ENCODE measurements around the gene PRR23C.

The PRR23C gene

DNA sequence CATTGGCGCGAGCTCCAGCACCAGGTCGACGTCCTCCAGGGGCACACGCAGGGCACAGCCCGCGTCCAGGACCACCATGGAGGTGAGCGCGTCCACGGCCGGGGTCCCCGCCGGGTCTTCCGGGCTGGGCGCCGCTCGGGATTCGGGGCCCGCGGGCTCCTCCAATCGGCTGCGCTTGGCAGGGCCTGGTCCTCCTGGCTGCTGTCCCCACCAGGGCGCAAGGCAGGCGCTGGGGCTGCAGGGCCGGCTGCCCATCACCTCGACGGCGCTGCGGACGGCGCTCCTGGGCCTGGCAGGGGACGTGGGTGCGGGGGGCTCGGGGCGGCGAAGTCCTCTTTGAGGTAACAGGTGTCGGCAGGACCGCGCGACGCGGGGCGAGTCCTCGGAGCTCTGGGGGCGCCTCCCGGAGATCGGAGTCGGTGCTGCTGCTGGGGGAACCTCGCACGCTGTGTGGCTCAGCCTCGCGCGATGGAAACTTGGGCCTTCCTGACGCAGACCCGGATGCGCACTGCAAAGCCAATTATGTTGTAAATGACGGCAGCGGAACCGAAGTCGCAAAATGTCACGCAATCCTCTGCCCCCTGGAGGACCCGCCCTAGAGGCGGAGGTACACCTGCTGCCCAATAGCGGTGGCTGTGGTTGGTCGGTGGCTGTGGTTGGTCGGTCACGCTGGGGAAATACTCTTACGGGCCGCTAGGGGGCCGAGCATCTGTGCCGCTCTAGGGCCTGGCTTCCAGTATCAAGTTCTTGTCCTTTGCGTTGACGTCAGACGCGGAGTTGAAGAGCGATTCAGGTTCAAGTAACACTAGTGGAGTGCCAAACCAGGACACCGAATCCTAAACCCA is at the start of gene PRR23C:
Gene PRR23C, minus strand, starts transcription at position 527 of the 845 bp plus-strand sequence. Its CDS starts 272 bp downstream, at position 255.
- no peaks in the 10 kb centered on the region for H3K27me3 ChIP-seq (ENCODE audit: control insufficient read depth, insufficient read depth, low read length)
- no peak within 1 kb of the TSS for H3K4me3 ChIP-seq (ENCODE audit: low read length)
- H3K27ac ChIP-seq (ENCODE audit: low read length) = no peak within 1 kb of the TSS
- no peaks in the 10 kb centered on the region for H3K4me1 ChIP-seq (ENCODE audit: control insufficient read depth, insufficient read depth, low read length)
- DNase-seq (ENCODE audit: low read depth, low spot score) = no peak
- no CpG with 5 or more reads among the region's 77 CpGs for WGBS (ENCODE audit: insufficient coverage, insufficient read length)
- no peaks in the 10 kb centered on the region for H3K9me3 ChIP-seq (ENCODE audit: control insufficient read depth, insufficient read depth, low read length)
- H3K36me3 ChIP-seq (ENCODE audit: control insufficient read depth, insufficient read depth, low read length) = no peaks in the 10 kb centered on the region

DNA sequence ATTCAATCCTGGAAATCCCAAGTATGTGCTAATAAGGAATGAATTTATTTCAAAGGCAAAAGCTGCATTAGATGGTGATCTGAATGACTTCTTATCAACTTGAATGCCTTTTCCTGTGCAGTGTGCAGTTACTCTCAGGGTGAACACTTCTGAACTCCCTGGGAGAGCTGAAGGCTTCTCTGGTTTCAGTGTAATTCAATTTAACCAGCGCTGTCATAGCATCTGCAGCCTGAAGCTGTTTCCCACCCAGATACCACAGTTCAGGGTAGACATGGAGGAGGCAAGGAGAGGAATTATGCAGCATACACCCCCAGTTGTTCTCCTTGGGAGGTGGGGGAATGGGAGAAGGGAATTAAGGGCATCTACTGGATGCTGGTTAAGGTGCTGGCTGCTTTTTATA is 49.1 kb upstream of the PRR23C start:
- Histone ChIP-seq H3K27ac (ENCODE audit: low read length) (no peak overlapping the region), H3K9me3 (ENCODE audit: control insufficient read depth, insufficient read depth, low read length) (no peaks in the 10 kb centered on the region), H3K4me1 (ENCODE audit: control insufficient read depth, insufficient read depth, low read length) (no peaks in the 10 kb centered on the region), H3K4me3 (ENCODE audit: low read length) (no peak overlapping the region), H3K36me3 (ENCODE audit: control insufficient read depth, insufficient read depth, low read length) (no peaks in the 10 kb centered on the region), H3K27me3 (ENCODE audit: control insufficient read depth, insufficient read depth, low read length) (no peaks in the 10 kb centered on the region)
- DNase-seq (ENCODE audit: low read depth, low spot score) = no peak
- no CpG with 5 or more reads among the region's 1 CpG for WGBS (ENCODE audit: insufficient coverage, insufficient read length)

DNA sequence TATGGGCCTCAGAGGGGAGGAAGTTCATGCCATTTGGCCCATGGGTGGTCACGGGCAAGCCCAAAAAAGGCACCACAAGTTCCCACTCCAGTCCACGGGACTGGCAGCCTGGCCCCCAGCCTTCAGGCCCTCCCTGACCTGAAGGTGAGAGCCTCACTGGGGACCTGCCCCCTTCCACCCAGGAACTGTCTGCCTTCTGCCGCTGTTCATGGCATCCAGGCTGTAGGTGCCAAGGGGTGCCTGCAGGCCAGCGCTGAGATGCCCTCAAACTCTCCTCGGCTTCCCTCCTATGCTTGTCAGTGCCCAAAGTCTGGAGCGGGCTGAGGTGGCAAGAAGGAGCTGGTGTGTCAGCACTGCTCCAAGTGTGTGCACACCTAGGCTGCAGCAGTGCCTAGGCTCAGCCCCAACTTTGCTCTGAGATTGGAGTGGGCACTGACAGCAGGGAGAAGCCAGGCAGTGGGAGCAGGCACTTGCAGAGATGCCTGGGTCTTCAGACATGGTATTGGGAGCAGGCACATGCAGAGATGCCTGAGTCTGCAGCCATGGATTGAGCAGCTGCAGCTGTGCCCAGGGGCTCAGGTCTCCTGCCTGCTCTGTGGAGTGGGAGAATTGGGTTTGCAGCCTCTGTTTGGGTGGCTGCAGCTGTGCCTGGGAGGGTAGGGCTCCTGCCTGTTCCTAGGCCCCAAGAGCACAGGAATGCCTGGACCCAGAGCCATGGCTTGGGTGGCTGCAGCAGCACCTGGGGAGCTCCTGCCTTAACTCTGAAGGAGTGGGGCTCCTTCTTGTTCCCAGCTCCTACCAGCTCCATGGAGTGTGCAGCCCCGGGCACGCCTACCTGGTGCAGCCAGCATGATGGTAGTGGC is 44.0 kb upstream of the PRR23C start:
- WGBS (ENCODE audit: insufficient coverage, insufficient read length) = no CpG with 5 or more reads among the region's 8 CpGs
- no peak for DNase-seq (ENCODE audit: low read depth, low spot score)
- H3K9me3 ChIP-seq (ENCODE audit: control insufficient read depth, insufficient read depth, low read length) = no peaks in the 10 kb centered on the region

DNA sequence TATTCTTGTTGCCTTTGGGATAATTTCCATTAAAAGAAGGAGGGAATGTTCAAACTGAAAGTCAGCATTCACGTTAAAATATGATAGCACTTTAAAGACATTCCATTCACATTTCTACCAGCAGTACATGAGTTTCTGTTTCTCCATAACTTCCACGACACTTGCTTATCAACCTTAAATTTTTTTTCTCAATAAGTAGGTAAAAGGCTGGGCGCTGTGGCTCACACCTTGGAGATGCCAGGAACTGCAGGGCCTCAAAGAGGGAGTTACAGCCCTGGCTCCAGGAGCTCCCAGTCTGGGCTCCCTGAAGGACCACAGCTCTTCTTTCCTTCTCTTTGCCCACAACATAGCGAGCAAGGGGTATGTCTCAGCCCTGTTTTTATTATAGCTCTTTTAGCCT is 42.9 kb upstream of the PRR23C start:
- no peak for DNase-seq (ENCODE audit: low read depth, low spot score)
- no peaks in the 10 kb centered on the region for H3K36me3 ChIP-seq (ENCODE audit: control insufficient read depth, insufficient read depth, low read length)
- no peaks in the 10 kb centered on the region for H3K9me3 ChIP-seq (ENCODE audit: control insufficient read depth, insufficient read depth, low read length)
- H3K4me3 ChIP-seq (ENCODE audit: low read length) = no peak overlapping the region
- no CpG with 5 or more reads among the region's 4 CpGs for WGBS (ENCODE audit: insufficient coverage, insufficient read length)
- no peak overlapping the region for H3K27ac ChIP-seq (ENCODE audit: low read length)
- no peaks in the 10 kb centered on the region for H3K27me3 ChIP-seq (ENCODE audit: control insufficient read depth, insufficient read depth, low read length)
- H3K4me1 ChIP-seq (ENCODE audit: control insufficient read depth, insufficient read depth, low read length) = no peaks in the 10 kb centered on the region

More for the DNA sequence above, 44.0 kb upstream of the PRR23C start:
- Histone ChIP-seq H3K36me3 (ENCODE audit: control insufficient read depth, insufficient read depth, low read length) (no peaks in the 10 kb centered on the region), H3K27ac (ENCODE audit: low read length) (no peak overlapping the region), H3K4me1 (ENCODE audit: control insufficient read depth, insufficient read depth, low read length) (no peaks in the 10 kb centered on the region), H3K27me3 (ENCODE audit: control insufficient read depth, insufficient read depth, low read length) (no peaks in the 10 kb centered on the region), H3K4me3 (ENCODE audit: low read length) (no peak overlapping the region)

DNA sequence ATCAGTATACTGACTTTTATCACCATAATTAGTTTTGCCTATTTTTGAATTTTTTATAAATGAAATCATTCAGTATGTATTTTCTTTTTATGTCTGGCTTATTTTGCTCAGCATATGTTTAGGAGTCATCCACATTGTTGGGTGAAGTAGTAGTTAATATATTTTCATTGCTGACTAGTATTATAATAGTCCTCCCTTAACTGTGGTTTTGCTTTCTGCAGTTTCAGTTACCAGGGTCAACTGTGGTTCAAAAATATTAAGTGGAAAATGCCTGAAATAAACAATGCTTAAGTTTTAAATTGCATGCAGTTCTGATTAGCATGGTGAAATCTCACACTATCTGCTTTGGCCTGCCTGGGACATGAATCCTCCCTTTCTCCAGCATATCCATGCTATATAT is 39.5 kb upstream of the PRR23C start:
- Histone ChIP-seq H3K4me1 (ENCODE audit: control insufficient read depth, insufficient read depth, low read length) (no peaks in the 10 kb centered on the region), H3K36me3 (ENCODE audit: control insufficient read depth, insufficient read depth, low read length) (no peaks in the 10 kb centered on the region), H3K27me3 (ENCODE audit: control insufficient read depth, insufficient read depth, low read length) (no peaks in the 10 kb centered on the region), H3K27ac (ENCODE audit: low read length) (no peak overlapping the region), H3K4me3 (ENCODE audit: low read length) (no peak overlapping the region), H3K9me3 (ENCODE audit: control insufficient read depth, insufficient read depth, low read length) (no peaks in the 10 kb centered on the region)
- DNase-seq (ENCODE audit: low read depth, low spot score) = no peak

DNA sequence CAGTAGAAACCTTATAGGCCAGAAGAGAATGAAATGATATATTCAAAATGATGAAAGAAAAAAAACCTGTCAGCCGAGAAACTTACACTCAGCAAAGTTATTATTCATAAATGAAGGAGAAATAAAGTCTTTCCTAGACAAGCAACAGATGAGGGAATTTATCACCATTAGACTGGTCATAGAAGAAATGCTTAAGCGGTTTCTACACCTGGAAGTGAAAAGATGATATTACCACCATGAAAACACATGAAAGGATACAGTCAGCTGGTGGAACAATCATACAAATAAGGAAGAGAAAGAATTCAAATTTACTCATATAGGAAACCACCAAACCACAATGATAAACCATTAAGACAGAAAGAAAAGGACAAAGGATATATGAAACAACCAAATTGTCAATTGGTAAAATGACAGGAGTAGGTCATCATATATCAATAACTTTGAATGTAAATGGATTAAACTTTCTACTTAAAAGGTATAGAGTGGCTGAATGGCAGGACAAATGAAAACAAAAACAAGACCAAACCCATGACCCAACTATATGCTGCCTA is 29.9 kb upstream of the PRR23C start:
- H3K27ac ChIP-seq (ENCODE audit: low read length) = no peak overlapping the region
- WGBS (ENCODE audit: insufficient coverage, insufficient read length) = no CpG with 5 or more reads among the region's 2 CpGs
- H3K9me3 ChIP-seq (ENCODE audit: control insufficient read depth, insufficient read depth, low read length) = no peaks in the 10 kb centered on the region
- no peaks in the 10 kb centered on the region for H3K36me3 ChIP-seq (ENCODE audit: control insufficient read depth, insufficient read depth, low read length)
- H3K4me3 ChIP-seq (ENCODE audit: low read length) = no peak overlapping the region
- H3K27me3 ChIP-seq (ENCODE audit: control insufficient read depth, insufficient read depth, low read length) = no peaks in the 10 kb centered on the region
- no peaks in the 10 kb centered on the region for H3K4me1 ChIP-seq (ENCODE audit: control insufficient read depth, insufficient read depth, low read length)
- DNase-seq (ENCODE audit: low read depth, low spot score) = no peak

- H3K27ac ChIP-seq (ENCODE audit: low read length) = no peak overlapping the region
- no peaks in the 10 kb centered on the region for H3K4me1 ChIP-seq (ENCODE audit: control insufficient read depth, insufficient read depth, low read length)
- DNase-seq (ENCODE audit: low read depth, low spot score) = no peak
- H3K4me3 ChIP-seq (ENCODE audit: low read length) = no peak overlapping the region
- no peaks in the 10 kb centered on the region for H3K27me3 ChIP-seq (ENCODE audit: control insufficient read depth, insufficient read depth, low read length)
- no CpG with 5 or more reads among the region's 1 CpG for WGBS (ENCODE audit: insufficient coverage, insufficient read length)
- H3K9me3 ChIP-seq (ENCODE audit: control insufficient read depth, insufficient read depth, low read length) = no peaks in the 10 kb centered on the region
- no peaks in the 10 kb centered on the region for H3K36me3 ChIP-seq (ENCODE audit: control insufficient read depth, insufficient read depth, low read length)
Measured at GRCh38 chr3:139062918-139063317, 18.2 kb upstream of the PRR23C start.

DNA sequence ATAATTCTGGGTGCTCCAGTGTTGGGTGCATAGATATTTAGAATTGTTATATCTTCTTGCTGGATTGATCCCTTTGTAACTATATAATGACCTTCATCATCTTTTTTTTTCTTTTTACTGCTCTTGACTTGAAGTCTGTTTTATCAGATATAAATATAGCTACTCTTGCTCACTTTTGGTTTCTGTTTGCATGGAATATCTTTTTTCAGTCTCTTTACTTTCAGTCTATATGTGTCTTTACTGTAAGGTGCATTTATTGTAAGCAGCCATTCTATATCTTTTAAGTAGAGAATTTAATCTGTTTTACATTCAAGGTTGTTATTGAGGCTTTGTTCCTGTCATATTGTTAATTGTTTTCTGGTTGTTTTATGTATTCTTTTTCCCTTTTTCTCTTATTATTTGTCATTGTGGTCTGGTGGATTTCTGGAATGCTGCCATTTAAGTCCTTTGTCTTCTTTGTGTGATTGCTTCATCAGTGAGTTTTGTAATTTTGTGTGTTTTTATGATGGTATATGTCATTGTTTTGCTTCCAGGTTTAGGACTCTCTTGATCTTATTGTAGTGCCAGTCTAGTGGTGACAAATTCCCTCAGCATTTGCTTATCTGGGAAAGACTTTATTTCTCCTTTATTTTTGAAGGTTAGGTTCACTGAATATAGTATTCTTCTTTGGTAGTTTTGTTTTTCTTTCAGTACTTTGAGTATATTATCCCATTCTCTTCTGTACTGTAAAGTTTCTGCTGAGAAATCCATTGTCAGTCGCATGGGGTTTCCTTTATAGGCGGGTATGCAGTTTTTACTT is 8.3 kb upstream of the PRR23C start:
- H3K4me1 ChIP-seq (ENCODE audit: control insufficient read depth, insufficient read depth, low read length) = peaks cover 2% of the 10 kb centered on the region
- no peaks in the 10 kb centered on the region for H3K9me3 ChIP-seq (ENCODE audit: control insufficient read depth, insufficient read depth, low read length)
- no peak overlapping the region for H3K4me3 ChIP-seq (ENCODE audit: low read length)
- no peaks in the 10 kb centered on the region for H3K36me3 ChIP-seq (ENCODE audit: control insufficient read depth, insufficient read depth, low read length)
- no peak for DNase-seq (ENCODE audit: low read depth, low spot score)
- no peaks in the 10 kb centered on the region; the same call in 1 of the 2 replicates for H3K27me3 ChIP-seq (ENCODE audit: control insufficient read depth, insufficient read depth, low read length)
- WGBS (ENCODE audit: insufficient coverage, insufficient read length) = no CpG with 5 or more reads among the region's 2 CpGs
- no peak overlapping the region for H3K27ac ChIP-seq (ENCODE audit: low read length)

- WGBS (ENCODE audit: insufficient coverage, insufficient read length) = no CpG with 5 or more reads among the region's 50 CpGs
- Histone ChIP-seq H3K36me3 (ENCODE audit: control insufficient read depth, insufficient read depth, low read length) (no peaks in the 10 kb centered on the region), H3K27me3 (ENCODE audit: control insufficient read depth, insufficient read depth, low read length) (no peaks in the 10 kb centered on the region), H3K9me3 (ENCODE audit: control insufficient read depth, insufficient read depth, low read length) (no peaks in the 10 kb centered on the region), H3K27ac (ENCODE audit: low read length) (no peak overlapping the region), H3K4me3 (ENCODE audit: low read length) (no peak overlapping the region), H3K4me1 (ENCODE audit: control insufficient read depth, insufficient read depth, low read length) (no peaks in the 10 kb centered on the region)
- DNase-seq (ENCODE audit: low read depth, low spot score) = no peak
Measured at GRCh38 chr3:139043554-139044365, 932 bp downstream of the PRR23C start.
